HG03520 (cell line): ENCODE results near the gene EPB41L4B.
"Not testable (repeated sequence)": the region's sequence is repeated elsewhere in the genome, so short reads cannot be mapped to it uniquely, and the experiment has no call there.

ENCODE experiments used
- ATAC-seq: cut with Tn5 transposase; IDR thresholded peaks from one replicate; pipeline ENCODE4 v1.9.1; 2021; ENCODE audit warnings: mild to moderate bottlenecking, moderate library complexity; ENCODE audit not compliant: unreplicated experiment

EPB41L4B gene

DNA sequence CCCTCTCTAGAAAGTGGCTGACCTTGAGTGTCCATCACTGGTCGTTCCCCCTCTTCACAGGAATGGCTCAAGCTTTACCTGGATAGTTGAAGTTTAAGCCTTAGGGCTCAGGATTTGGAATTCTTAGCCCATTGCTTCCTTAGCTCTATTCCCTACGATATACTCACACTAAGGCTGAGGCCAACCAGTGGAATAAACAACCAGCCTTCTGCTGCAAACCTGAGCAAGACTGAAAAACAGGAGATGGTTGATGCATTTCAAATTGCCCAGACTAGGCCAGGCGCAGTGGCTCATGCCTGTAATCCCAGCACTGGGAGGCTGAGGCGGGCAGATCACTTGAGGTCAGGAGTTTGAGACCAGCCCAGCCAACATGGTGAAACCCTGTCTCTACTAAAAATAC, 194.2 kb downstream of the EPB41L4B start:
- not testable (repeated sequence) for ATAC-seq

DNA sequence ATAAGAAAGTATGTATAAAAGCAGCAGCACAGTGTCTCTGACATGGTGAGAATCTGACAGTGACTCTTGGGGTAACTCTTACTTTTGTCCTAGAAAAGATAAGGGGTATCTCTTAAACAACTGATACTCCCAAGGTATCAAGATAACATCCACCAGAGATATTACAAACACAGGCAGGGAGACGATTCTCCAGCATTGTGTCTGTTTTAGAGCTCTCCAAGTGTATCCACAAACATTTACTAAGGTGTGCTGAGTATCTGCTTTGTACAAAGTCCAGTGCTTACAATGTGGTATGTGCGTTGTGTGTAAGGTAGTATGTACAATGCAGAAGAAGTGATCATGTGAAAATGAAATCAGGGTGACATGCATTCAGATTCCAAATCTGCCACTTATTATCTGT, 196.7 kb downstream of the EPB41L4B start:
- ATAC-seq, result no peak

DNA sequence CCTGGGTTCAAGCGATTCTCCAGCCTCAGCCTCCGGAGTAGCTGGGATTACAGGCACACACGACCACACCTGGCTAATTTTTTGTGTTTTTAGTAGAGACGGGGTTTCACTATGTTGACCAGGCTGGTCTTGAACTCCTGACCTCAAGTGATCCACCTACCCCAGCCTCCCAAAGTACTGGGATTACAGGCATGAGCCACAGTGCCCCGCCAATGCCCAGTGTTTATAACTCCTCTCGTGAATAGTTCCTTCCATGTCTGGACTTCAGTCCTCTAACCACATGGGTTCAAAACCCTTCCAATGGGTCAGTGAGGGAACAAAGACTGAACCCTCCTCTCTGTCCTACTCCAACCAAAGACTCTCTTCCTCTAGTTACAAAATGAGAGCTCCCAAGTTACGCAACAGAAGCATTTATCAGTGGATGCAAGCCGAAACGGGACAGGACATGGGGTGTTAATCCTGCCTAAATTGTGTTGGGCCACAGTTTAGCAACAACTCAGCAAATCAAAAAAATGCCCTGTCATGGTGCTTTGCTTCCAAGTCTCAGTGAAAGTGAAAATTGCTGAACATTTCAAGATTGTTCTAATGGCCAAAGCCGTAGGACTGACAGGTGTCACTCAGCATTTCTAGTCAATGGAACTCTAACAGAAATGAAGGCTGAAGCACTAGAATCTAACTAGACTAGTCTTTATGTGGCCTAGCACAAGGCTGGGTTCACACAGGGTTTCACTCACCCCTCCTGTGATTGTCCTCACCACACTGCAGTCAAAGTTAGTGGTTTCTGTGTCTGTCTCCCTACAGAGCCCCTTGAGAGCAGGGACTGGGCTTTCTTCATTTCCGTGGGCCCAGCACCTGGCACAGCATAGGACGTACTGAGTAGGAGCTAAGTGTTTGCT, 197.9 kb downstream of the EPB41L4B start:
- ATAC-seq, result no peak
